Epithelial cell of esophagus (primary cell): ENCODE data around the gene SLC43A2.

Experiments
- DNase-seq: peaks from one replicate; pipeline ENCODE4 v3.0.0; 2010; ENCODE audit warnings: low read depth
- H3K4me3 ChIP-seq: 2 replicates; pipeline ENCODE4 v1.5.1; 2011; ENCODE audit warnings: mild to moderate bottlenecking, low read length, control low read depth
- CTCF ChIP-seq: IDR thresholded peaks from 2 replicates; pipeline ENCODE4 v1.5.1; 2011; ENCODE audit warnings: low read depth, mild to moderate bottlenecking, low read length, control low read depth, inconsistent platforms; ENCODE audit not compliant: insufficient read depth; ENCODE audit errors: missing control alignments

Gene SLC43A2

GRCh38 chr17:1646199-1646875, 17.7 kb upstream of the SLC43A2 start:
- no peak for TF ChIP-seq CTCF
- H3K4me3 ChIP-seq: no peak overlapping the region
- no peak for DNase-seq

- no peak within 1 kb of the TSS for H3K4me3 ChIP-seq
- TF ChIP-seq CTCF: no peak
- DNase-seq: no peak
Measured at GRCh38 chr17:1645207-1646171, 16.9 kb upstream of the SLC43A2 start, which contains the start of gene SCARF1. Gene SCARF1 (minus strand): TSS chr17:1645732. CDS start chr17:1645697, 35 bp downstream.

- DNase-seq: peak; percentile 65
- TF ChIP-seq CTCF: no peak
- no peak overlapping the region for H3K4me3 ChIP-seq
Measured at GRCh38 chr17:1644493-1645206, 16.0 kb upstream of the SLC43A2 start.

GRCh38 chr17:1643999-1644492, 15.4 kb upstream of the SLC43A2 start:
- H3K4me3 ChIP-seq: peak overlapping the region; percentile 21
- no peak for TF ChIP-seq CTCF
- no peak for DNase-seq

GRCh38 chr17:1643293-1643998, 14.8 kb upstream of the SLC43A2 start:
- TF ChIP-seq CTCF: no peak
- DNase-seq: peak; percentile 85

GRCh38 chr17:1641065-1641403, 12.4 kb upstream of the SLC43A2 start:
- no peak overlapping the region for H3K4me3 ChIP-seq
- DNase-seq: no peak
- no peak for TF ChIP-seq CTCF

More at GRCh38 chr17:1643293-1643998, 14.8 kb upstream of the SLC43A2 start:
- peak overlapping the region; percentile 21 for H3K4me3 ChIP-seq
